ENCODE measurements around the gene EDN2. TPM values are rescaled to one million over a fixed set of nuclear protein-coding genes. Genes with fewer than 3 reads are reported as not detected.
A peak's percentile ranks its signal among the peaks of the same experiment; 100 is the strongest.

EDN2 gene
- total and polyA plus RNA-seq, 2 of the 8 experiments (the other 6 are each of a cell fraction or from before 2014, with no cell fraction given) = 0.32 to 0.39 TPM

GRCh38 chr1:41480204-41481108 is 4.0 kb downstream of the EDN2 start:
- H2BK20ac ChIP-seq (ENCODE audit: low read length) = no peak overlapping the region
- no peak overlapping the region for H3K56ac ChIP-seq (replicated peaks; ENCODE audit: insufficient read length, low read depth, low read length)
- H2BK5ac ChIP-seq (ENCODE audit: low read depth, low read length) = no peak overlapping the region
- H4K5ac ChIP-seq (ENCODE audit: insufficient read length, low read depth, low read length) = no peak overlapping the region
- H3K27ac ChIP-seq (ENCODE audit: low read depth, low read length) = no peak overlapping the region
- H2AK5ac ChIP-seq (ENCODE audit: low read depth, low read length) = no peak overlapping the region
- no peak overlapping the region for H3K9ac ChIP-seq (replicated peaks in 1 of 4; ENCODE audit: extremely low read depth in 1 of 4, low read depth in 3 of 4, low read length in 3 of 4)
- POLR2A ChIA-PET (ENCODE audit: partially characterized antibody) = interaction anchor here (1.1 kb wide), 1 partner anchor 20 kb away, joined by 3 read pairs; no protein-coding TSS in a partner anchor
- H3K27me3 ChIP-seq (replicated peaks in 1 of 4; ENCODE audit: control insufficient read depth in 3 of 4, extremely low read depth in 1 of 4, insufficient read depth in 3 of 4, low read length in 3 of 4) = no peaks in the 10 kb centered on the region; a peak in 1 of 7 replicates
- no peak overlapping the region for H4K8ac ChIP-seq (ENCODE audit: extremely low read depth, insufficient read depth, low read length)
- no peak overlapping the region for H3K14ac ChIP-seq (ENCODE audit: insufficient read length)
- no peak overlapping the region for H3K4ac ChIP-seq (replicated peaks; ENCODE audit: insufficient read length, low read depth, low read length)
- DNase-seq (ENCODE audit: low read depth in 1 of 2, low spot score in 2 of 2) = no peak
- no peaks in the 10 kb centered on the region for H4K20me1 ChIP-seq (replicated peaks in 1 of 2; ENCODE audit: control insufficient read depth in 1 of 2, insufficient read depth in 2 of 2, low read length in 2 of 2)
- no peak overlapping the region; the same call in 1 of the 2 replicates for H3K18ac ChIP-seq (ENCODE audit: extremely low read depth, low read length)
- 86% methylated on average over 10 of the region's 10 CpGs; no CpG with 5 or more reads in 1 of the 2 experiments for WGBS, 2 experiments (ENCODE audit: extremely low coverage in 1 of 2, insufficient coverage in 1 of 2, insufficient read length in 1 of 2, insufficient replicate concordance in 2 of 2, low coverage in 1 of 2, low lambda C conversion rate in 2 of 2, missing lambda C conversion rate in 1 of 2)
- FAIRE-seq = no peak
- TF ChIP-seq RNF2 (IDR thresholded peaks at IDR 0.05; ENCODE audit: borderline replicate concordance, low read depth, low read length, missing control alignments, poor library complexity, severe bottlenecking) (no peak), KDM1A (IDR thresholded peaks at IDR 0.05; ENCODE audit: borderline replicate concordance, low read length) (peak; percentile 49; the same call in 1 of the 2 replicates), FOSL1 (IDR thresholded peaks at IDR 0.05; ENCODE audit: insufficient read depth, low read depth, low read length) (no peak)
- peak overlapping the region; percentile 39; the same call in 1 of the 2 replicates for H2BK12ac ChIP-seq (ENCODE audit: low read depth, low read length)
- CTCF ChIA-PET (ENCODE audit: partially characterized antibody) = interaction anchor here (0.6 to 12.5 kb wide), 11 partner anchors 8 to 213 kb away, joined by 3 to 141 read pairs (median 5); no protein-coding TSS in a partner anchor
- no peak overlapping the region for H2BK120ac ChIP-seq (replicated peaks; ENCODE audit: low read depth, low read length)
- H3K4me3 ChIP-seq (ENCODE audit: extremely low read depth in 1 of 4, insufficient read depth in 2 of 4, low read depth in 3 of 4, low read length in 4 of 4) = no peak overlapping the region
- H3K79me1 ChIP-seq (ENCODE audit: low read depth, low read length) = no peaks in the 10 kb centered on the region
- H3K36me3 ChIP-seq (ENCODE audit: control insufficient read depth in 2 of 4, insufficient read depth in 4 of 4, low read length in 3 of 4) = no peaks in the 10 kb centered on the region
- no peaks in the 10 kb centered on the region for H3K9me3 ChIP-seq (ENCODE audit: insufficient read depth in 2 of 2, low read depth in 1 of 2, low read length in 1 of 2)
- H4K91ac ChIP-seq (replicated peaks; ENCODE audit: insufficient read length, low read length) = peak overlapping the region; percentile 3
- no peaks in the 10 kb centered on the region for H3K79me2 ChIP-seq (ENCODE audit: control insufficient read depth in 1 of 2, insufficient read depth in 2 of 2, low read length in 2 of 2)
- no peak overlapping the region for H3K4me2 ChIP-seq (ENCODE audit: insufficient read depth in 1 of 2, low read depth in 2 of 2, low read length in 2 of 2)
- no peaks in the 10 kb centered on the region for H3K23me2 ChIP-seq (ENCODE audit: low read depth, low read length)
- H2AFZ ChIP-seq (ENCODE audit: low read length) = no peak overlapping the region
- H3K23ac ChIP-seq (ENCODE audit: insufficient read length) = no peak overlapping the region
- H2BK15ac ChIP-seq (ENCODE audit: low read length) = 0 out of 2 replicates have a peak overlapping the region, but pooled peaks have one; percentile 61
- peaks cover 2 to 5% (median 4%) of the 10 kb centered on the region in 4 experiments; a peak in 5 of 7 replicates for H3K4me1 ChIP-seq (replicated peaks in 1 of 4; ENCODE audit: control insufficient read depth in 3 of 4, insufficient read depth in 4 of 4, low read length in 3 of 4)
